ENCODE data around the gene MYDGF.
A peak's percentile ranks its signal among the peaks of the same experiment; 100 is the strongest.

MYDGF gene

DNA sequence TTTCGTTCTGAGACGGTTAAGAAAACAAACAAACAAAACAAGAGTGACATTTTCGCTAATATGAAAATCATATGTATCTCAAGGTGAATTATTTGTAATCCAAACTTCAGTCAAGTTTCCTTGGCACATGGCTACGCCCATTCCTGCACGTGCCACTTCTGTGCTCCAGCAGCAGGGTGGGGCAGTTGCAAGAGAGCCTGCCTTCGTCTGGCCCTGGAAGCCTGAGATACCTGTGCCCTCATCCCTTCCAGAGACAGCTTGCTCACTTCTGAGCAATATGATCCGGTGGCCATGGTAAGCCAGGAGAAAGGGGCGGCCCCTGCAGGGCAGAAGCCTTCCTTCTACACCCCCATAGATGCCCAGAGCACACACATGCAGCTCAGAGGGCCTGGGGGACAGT lies 31.4 kb upstream of the MYDGF start:
- TF ChIP-seq, protein P1, sequence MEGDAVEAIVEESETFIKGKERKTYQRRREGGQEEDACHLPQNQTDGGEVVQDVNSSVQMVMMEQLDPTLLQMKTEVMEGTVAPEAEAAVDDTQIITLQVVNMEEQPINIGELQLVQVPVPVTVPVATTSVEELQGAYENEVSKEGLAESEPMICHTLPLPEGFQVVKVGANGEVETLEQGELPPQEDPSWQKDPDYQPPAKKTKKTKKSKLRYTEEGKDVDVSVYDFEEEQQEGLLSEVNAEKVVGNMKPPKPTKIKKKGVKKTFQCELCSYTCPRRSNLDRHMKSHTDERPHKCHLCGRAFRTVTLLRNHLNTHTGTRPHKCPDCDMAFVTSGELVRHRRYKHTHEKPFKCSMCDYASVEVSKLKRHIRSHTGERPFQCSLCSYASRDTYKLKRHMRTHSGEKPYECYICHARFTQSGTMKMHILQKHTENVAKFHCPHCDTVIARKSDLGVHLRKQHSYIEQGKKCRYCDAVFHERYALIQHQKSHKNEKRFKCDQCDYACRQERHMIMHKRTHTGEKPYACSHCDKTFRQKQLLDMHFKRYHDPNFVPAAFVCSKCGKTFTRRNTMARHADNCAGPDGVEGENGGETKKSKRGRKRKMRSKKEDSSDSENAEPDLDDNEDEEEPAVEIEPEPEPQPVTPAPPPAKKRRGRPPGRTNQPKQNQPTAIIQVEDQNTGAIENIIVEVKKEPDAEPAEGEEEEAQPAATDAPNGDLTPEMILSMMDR (IDR thresholded peaks at IDR 0.05; ENCODE audit: control insufficient read depth, extremely low read depth, insufficient read depth), result no peak
- no peak overlapping the region for H3K4me3 ChIP-seq (ENCODE audit: low read depth, low read length)
- DNase-seq (ENCODE audit: low read depth), result no peak

DNA sequence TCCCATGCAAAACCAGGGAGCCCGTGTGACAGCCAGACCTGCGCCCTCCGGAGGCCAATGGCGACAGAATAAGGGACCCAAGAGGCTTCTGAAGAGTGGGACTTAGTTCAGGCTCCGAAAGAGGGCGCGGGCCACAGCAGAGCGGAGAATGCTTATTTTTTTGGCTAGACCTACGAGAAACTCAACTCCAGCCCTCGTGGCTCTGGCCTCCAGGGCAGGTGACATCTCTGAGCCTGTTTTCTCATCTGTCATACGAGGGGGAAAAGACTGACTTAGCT lies 30.5 kb upstream of the MYDGF start:
- TF ChIP-seq, protein P1 (IDR thresholded peaks at IDR 0.05; ENCODE audit: control insufficient read depth, extremely low read depth, insufficient read depth), result no peak

DNA sequence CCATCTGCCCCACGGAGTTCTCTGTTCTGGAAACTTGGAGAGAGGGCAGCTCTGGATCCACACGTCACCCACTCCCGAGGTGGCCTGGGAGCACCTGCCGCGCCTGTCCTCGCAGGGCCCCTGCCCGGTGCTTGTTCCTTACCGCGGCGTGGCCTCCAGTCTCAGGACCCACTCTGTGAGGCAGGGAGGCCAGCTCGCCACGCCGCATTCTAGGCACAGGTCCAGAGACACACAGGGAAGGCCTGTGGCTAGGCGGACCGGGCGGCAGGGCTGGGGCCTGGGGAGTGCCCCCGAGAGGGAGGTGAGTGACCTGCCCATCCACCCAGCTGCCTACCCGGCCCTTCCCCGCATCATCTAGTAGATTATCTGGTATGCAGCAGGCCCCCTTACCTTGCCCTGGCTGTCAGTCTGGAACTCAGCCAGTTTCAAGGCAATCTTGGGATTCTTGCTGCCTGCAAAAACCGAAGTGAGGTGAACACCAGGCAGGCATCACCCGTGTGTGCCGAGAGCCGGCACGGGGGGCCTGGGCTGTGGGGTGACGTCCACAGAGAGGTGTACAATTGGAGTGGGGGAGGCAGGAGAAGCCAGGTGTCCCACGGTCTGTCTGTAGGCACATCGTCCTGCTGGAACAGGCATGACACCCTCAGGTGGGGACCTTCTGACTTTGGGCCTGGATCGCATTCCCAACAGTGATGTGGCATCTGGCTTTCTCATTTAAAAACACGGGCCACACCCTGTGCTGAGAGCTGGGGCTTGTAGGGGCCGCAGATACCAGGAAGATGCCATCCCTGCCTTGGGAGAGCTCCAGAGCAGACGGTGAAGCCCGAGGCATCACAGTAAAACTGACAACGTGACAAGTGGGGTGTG lies 29.9 kb upstream of the MYDGF start:
- no peak overlapping the region for H3K4me3 ChIP-seq (ENCODE audit: low read depth, low read length)
- TF ChIP-seq, protein P1 (IDR thresholded peaks at IDR 0.05; ENCODE audit: control insufficient read depth, extremely low read depth, insufficient read depth), result no peak
- DNase-seq (ENCODE audit: low read depth), result no peak

More for the DNA sequence above, 30.5 kb upstream of the MYDGF start:
- no peak for DNase-seq (ENCODE audit: low read depth)
- no peak overlapping the region for H3K4me3 ChIP-seq (ENCODE audit: low read depth, low read length)

DNA sequence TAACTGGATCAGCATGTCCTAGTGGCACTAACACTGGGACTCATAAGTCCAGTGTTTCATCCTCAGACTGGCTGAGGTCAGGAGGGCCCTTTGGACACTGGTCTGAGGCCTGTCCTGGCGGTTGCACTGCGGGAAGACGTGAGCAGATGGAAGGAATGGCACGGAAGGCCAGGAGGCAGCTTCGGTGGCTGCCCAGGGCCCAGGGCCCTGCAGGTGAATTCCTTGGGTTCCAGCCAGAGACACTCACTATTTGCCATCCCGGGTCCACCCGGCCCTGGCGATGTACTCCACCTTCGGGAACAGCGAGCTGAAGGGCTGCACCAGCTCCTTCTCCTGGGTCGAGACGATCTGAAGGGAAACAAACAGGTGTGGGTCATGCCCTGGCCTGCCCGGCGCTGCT lies 27.2 kb upstream of the MYDGF start:
- DNase-seq (ENCODE audit: low read depth), result no peak
- no peak overlapping the region for H3K4me3 ChIP-seq (ENCODE audit: low read depth, low read length)
- TF ChIP-seq, protein P1 (IDR thresholded peaks at IDR 0.05; ENCODE audit: control insufficient read depth, extremely low read depth, insufficient read depth), result no peak

DNA sequence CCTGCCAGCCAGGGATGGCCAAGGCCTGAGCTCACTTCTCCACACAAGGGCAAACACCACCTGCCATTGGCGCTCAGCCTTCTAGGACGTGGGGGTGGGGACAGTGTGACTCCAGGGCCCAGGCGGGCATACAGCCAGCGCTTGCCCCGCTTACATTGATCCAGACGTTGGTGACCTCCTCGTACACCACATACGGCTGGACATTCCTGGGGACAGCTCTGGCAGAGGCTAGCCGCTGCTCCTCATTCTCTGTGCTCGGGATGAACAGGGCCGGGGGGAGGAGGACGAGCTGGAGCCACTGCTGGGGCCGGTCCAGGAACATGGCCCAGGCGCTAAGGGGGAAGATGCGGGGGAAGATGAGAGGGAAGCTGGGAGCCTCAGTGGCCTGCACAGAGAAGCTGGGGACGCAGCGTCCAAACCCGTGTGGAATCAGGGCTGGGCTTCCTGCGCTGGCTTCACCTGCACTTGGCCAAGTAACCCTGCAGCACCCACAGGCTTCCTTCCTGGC lies 25.1 kb upstream of the MYDGF start:
- DNase-seq (ENCODE audit: low read depth), result no peak
- H3K4me3 ChIP-seq (ENCODE audit: low read depth, low read length), result peak overlapping the region; percentile 47
- TF ChIP-seq, protein P1 (IDR thresholded peaks at IDR 0.05; ENCODE audit: control insufficient read depth, extremely low read depth, insufficient read depth), result no peak

DNA sequence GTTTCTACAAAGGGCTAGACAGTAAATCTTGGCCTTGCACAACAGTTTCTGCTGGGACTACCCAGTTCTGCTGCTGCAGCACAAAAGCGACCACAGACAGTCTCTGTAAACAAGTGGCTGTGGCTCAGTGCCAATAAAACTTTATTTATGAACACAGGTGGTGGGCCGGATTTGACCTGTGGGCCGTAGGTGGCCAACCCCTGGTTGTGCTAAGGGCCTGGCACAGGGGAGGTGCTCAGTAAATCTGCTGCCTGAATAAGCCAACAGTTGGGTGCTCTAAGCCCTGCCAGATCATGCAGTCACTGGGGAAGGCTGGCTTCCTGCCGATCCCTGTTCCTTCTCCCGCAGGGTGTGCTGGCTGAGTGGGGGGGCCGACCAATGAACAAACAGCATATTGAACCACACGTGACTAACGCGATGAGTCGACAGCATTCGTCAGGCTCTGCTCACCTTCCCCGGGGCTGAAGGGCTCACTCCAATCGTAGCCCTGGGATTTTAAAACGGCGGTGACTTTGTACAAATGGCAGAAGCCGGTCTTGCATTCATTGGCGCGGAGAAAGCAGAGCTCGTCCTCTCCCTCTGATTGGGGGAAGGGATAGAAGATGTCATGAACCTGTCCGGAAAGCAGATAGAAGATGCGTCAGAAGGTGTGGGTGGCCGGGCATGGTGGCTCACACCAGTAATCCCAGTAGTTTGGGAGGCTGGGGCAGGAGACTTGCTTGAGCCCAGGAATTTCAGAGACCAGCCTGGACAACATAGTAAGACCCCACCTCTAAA lies 24.3 kb upstream of the MYDGF start:
- DNase-seq (ENCODE audit: low read depth), result peak; percentile 100
- peak overlapping the region; percentile 47 for H3K4me3 ChIP-seq (ENCODE audit: low read depth, low read length)
- TF ChIP-seq, protein P1 (IDR thresholded peaks at IDR 0.05; ENCODE audit: control insufficient read depth, extremely low read depth, insufficient read depth), result no peak
